Endothelial cell of umbilical vein (primary cell): Measurements from ENCODE around the gene GPRIN1. TPM values are rescaled to one million over a fixed set of nuclear protein-coding genes. Genes with fewer than 3 reads are reported as not detected.

Experiments used
- BruUV-seq: library from RNA; stranded (reverse); fragments of 400-500 nt; replicated peaks from 2 replicates; lab custom pipeline; 2021; lab: Mats Ljungman, UMichigan
- CTCF ChIA-PET: fragments of 300-600, 350-600 bp; sonication (Branson Sonifier 250); formaldehyde crosslinking; loops from one replicate; lab custom pipeline; 2021; ENCODE audit warnings: antibody characterized with exemption, inconsistent platforms; lab: Charles Lee
- POLR2A ChIA-PET: fragments of 300-600, 350-600 bp; sonication (Branson Sonifier 250); formaldehyde crosslinking; loops from one replicate; lab custom pipeline; 2021; ENCODE audit warnings: antibody characterized with exemption, inconsistent platforms; lab: Charles Lee
- DNase-seq: peaks from one replicate; pipeline ENCODE4 v3.0.0-alpha.2; 2011; ENCODE audit warnings: low read depth, low spot score
- FAIRE-seq: peaks from 2 replicates; lab custom pipeline; 2011; peaks lifted over from hg19 to GRCh38; lab: Jason Lieb, UNC
- H2AFZ ChIP-seq: 2 replicates; pipeline ENCODE4 v1.6.0; 2012; ENCODE audit warnings: low read depth, low read length, control low read depth, inconsistent platforms
- H3K27ac ChIP-seq: 2 replicates; pipeline ENCODE4 v1.5.1; 2011; ENCODE audit warnings: low read depth, mild to moderate bottlenecking, control low read depth, low read length, moderate library complexity; ENCODE audit not compliant: insufficient read depth
- H3K27me3 ChIP-seq, 2 experiments: 2 replicates each; pipeline versions ENCODE4 v1.6.0 to v1.6.1; 2011; ENCODE audit warnings: low read length in 2 of 2, mixed read lengths in 1 of 2; ENCODE audit not compliant: control insufficient read depth in 2 of 2, insufficient read depth in 2 of 2
- H3K36me3 ChIP-seq, 2 experiments: 2 replicates in 1 of 2; 3 replicates in 1 of 2; pipeline ENCODE4 v1.5.1; 2011; ENCODE audit warnings: low read length in 2 of 2, mild to moderate bottlenecking in 1 of 2, moderate library complexity in 1 of 2; ENCODE audit not compliant: control insufficient read depth in 2 of 2, insufficient read depth in 2 of 2; ENCODE audit errors: extremely low read depth in 1 of 2
- H3K4me1 ChIP-seq: 3 replicates; pipeline ENCODE4 v1.5.1; 2011; ENCODE audit warnings: mild to moderate bottlenecking, low read length; ENCODE audit not compliant: control insufficient read depth, insufficient read depth; ENCODE audit errors: extremely low read depth
- H3K4me2 ChIP-seq: 2 replicates; pipeline ENCODE4 v1.6.1; 2011; ENCODE audit warnings: low read length, control low read depth, mixed read lengths; ENCODE audit not compliant: insufficient read depth
- H3K4me3 ChIP-seq, 3 experiments: fragments of 200-600 bp in 1 of 3; sonication (generic), shearing (Covaris generic) in 1 of 3; replicated peaks in 1 of 3; 2 replicates each; pipeline ENCODE4 v1.5.1; 2011 to 2016; ENCODE audit warnings: control low read depth in 3 of 3, low read length in 3 of 3, mild to moderate bottlenecking in 2 of 3, inconsistent platforms in 1 of 3, low read depth in 1 of 3, moderate library complexity in 1 of 3; ENCODE audit not compliant: insufficient read depth in 1 of 3
- H3K79me2 ChIP-seq: 2 replicates; pipeline ENCODE4 v1.6.0; 2012; ENCODE audit warnings: low read length, inconsistent platforms; ENCODE audit not compliant: control insufficient read depth, insufficient read depth
- H3K9ac ChIP-seq: replicated peaks from 2 replicates; pipeline ENCODE3; 2011; ENCODE audit warnings: low read length, control low read depth; ENCODE audit not compliant: insufficient read depth; ENCODE audit errors: extremely low read depth
- H3K9me1 ChIP-seq: replicated peaks from 3 replicates; pipeline ENCODE4 v1.6.0; 2011; ENCODE audit warnings: mild to moderate bottlenecking, low read length; ENCODE audit not compliant: control insufficient read depth, insufficient read depth; ENCODE audit errors: extremely low read depth
- H3K9me3 ChIP-seq: replicated peaks from 2 replicates; pipeline ENCODE4 v1.5.1; 2012; ENCODE audit warnings: low read length, inconsistent platforms; ENCODE audit not compliant: control insufficient read depth, insufficient read depth
- H4K20me1 ChIP-seq: replicated peaks from 2 replicates; pipeline ENCODE3; 2011; ENCODE audit warnings: mild to moderate bottlenecking, low read length; ENCODE audit not compliant: control insufficient read depth, insufficient read depth; ENCODE audit errors: extremely low read depth
- CTCF ChIP-seq, 2 donors: IDR thresholded peaks; 1 replicate in 1 of 2; 2 replicates in 1 of 2; pipeline ENCODE4 v1.5.1; 2011; ENCODE audit warnings: low read length in 2 of 2, mild to moderate bottlenecking in 2 of 2, moderate library complexity in 2 of 2, control low read depth in 1 of 2, inconsistent platforms in 1 of 2, low read depth in 1 of 2; ENCODE audit not compliant: insufficient read depth in 1 of 2; ENCODE audit errors: extremely low read depth in 1 of 2
- EZH2 ChIP-seq: IDR thresholded peaks from 2 replicates; pipeline ENCODE4 v1.6.1; 2012; ENCODE audit warnings: borderline replicate concordance, low read depth, mild to moderate bottlenecking, moderate library complexity, low read length, inconsistent platforms; ENCODE audit not compliant: severe bottlenecking
- FOS ChIP-seq: IDR thresholded peaks from 2 replicates; pipeline ENCODE4 v1.6.1; 2011; ENCODE audit warnings: mild to moderate bottlenecking, low read length, moderate library complexity, borderline replicate concordance; ENCODE audit not compliant: insufficient read depth
- GATA2 ChIP-seq: IDR thresholded peaks from 2 replicates; pipeline ENCODE4 v1.7.0; 2011; ENCODE audit warnings: low read depth, mild to moderate bottlenecking, moderate library complexity, mixed read lengths, low read length; ENCODE audit not compliant: insufficient read length, insufficient read depth
- JUN ChIP-seq: IDR thresholded peaks from 2 replicates; pipeline ENCODE4 v1.6.1; 2011; ENCODE audit warnings: borderline replicate concordance, low read depth; ENCODE audit not compliant: insufficient read length, insufficient read depth
- MAX ChIP-seq: IDR thresholded peaks from 2 replicates; pipeline ENCODE4 v1.6.1; 2011; ENCODE audit not compliant: insufficient read depth, insufficient read length
- MYC ChIP-seq: IDR thresholded peaks from one replicate; pipeline ENCODE4 v1.6.1; 2011; ENCODE audit warnings: mild to moderate bottlenecking, low read depth, low read length
- POLR2A ChIP-seq: IDR thresholded peaks from 2 replicates; pipeline ENCODE4 v1.6.1; 2012; ENCODE audit warnings: low read depth, mild to moderate bottlenecking, control low read depth, low read length
- POLR2AphosphoS5 ChIP-seq: IDR thresholded peaks from 2 replicates; pipeline ENCODE4 v1.6.1; 2012; ENCODE audit warnings: low read depth, mild to moderate bottlenecking, control low read depth, low read length, moderate library complexity; ENCODE audit not compliant: insufficient read depth
- dilution Hi-C: fragments of 300-500 bp; cut with MboI; formaldehyde crosslinking; loops from one replicate; pipeline ENCODE4 v1.15.0; 2019; ENCODE audit warnings: low sequenced_read_pairs; ENCODE audit not compliant: extremely low pct_ligation_motif_present
- intact Hi-C: fragments of 100-400 bp; cut with micrococcal nuclease; formaldehyde crosslinking; loops from one replicate; pipeline ENCODE4 v1.10.0; 2022
- polyA plus RNA-seq, 4 experiments: library from polyadenylated mRNA; depleted of rRNA in 3 of 4; stranded (reverse) in 3 of 4; unstranded in 1 of 4; fragments of >200 nt; gene quantifications; 2 replicates each; pipeline versions ENCODE4 v1.2.1 to v1.2.3, GENCODE V29; 2011 to 2012; ENCODE audit warnings: missing spikeins in 1 of 4
- total RNA-seq: library from RNA; stranded (reverse); gene quantifications from 2 replicates; pipeline ENCODE4 v1.2.3, GENCODE V29; 2021

Gene GPRIN1
- total and polyA plus RNA-seq, 2 donors (not counting 3 experiments of a cell fraction or from before 2014, with no cell fraction given): 2.4 to 10.4 TPM

GRCh38 chr5:176631383-176632200 lies 21.6 kb upstream of the GPRIN1 start:
- POLR2A ChIA-PET: no interaction called here
- DNase-seq: no peak
- H3K36me3 ChIP-seq: no peaks in the 10 kb centered on the region
- intact Hi-C loops: no loop called here
- no peak overlapping the region for H2AFZ ChIP-seq
- H3K9me3 ChIP-seq: no peaks in the 10 kb centered on the region
- BruUV-seq: no TSS peak
- H4K20me1 ChIP-seq: no peaks in the 10 kb centered on the region
- no peak for TF ChIP-seq CTCF (IDR thresholded peaks at IDR 0.05; ENCODE audit: extremely low read depth in 1 of 2, insufficient read depth in 1 of 2, low read depth in 1 of 2, low read length in 2 of 2)
- no peak for FAIRE-seq
- H3K27ac ChIP-seq: no peak overlapping the region
- no peak overlapping the region for H3K4me3 ChIP-seq
- no peaks in the 10 kb centered on the region for H3K9me1 ChIP-seq
- no peak overlapping the region for H3K9ac ChIP-seq
- CTCF ChIA-PET: interaction anchor here (1.9 to 2.9 kb wide), 4 partner anchors 10 to 58 kb away, joined by 8 to 14 read pairs (median 10); no protein-coding TSS in a partner anchor
- dilution Hi-C loops: no loop called here
- H3K4me2 ChIP-seq: no peak overlapping the region
- peaks cover 54 to 62% of the 10 kb centered on the region in 2 experiments for H3K27me3 ChIP-seq
- no peaks in the 10 kb centered on the region for H3K79me2 ChIP-seq
- H3K4me1 ChIP-seq: no peaks in the 10 kb centered on the region

- no TSS peak for BruUV-seq
- Histone ChIP-seq H3K9me3 (no peaks in the 10 kb centered on the region), H3K36me3 (no peaks in the 10 kb centered on the region), H3K79me2 (no peaks in the 10 kb centered on the region), H3K27ac (no peak overlapping the region), H3K4me2 (peak overlapping the region; percentile 26), H3K9me1 (no peaks in the 10 kb centered on the region), H3K27me3 (peaks cover 61 to 67% of the 10 kb centered on the region in 2 experiments), H3K4me1 (no peaks in the 10 kb centered on the region), H2AFZ (no peak overlapping the region), H3K9ac (no peak overlapping the region), H3K4me3 (peak overlapping the region in 2 of 3 experiments; percentile 1 to 18), H4K20me1 (no peaks in the 10 kb centered on the region)
- ChIA-PET CTCF (interaction anchor here (1.0 to 2.9 kb wide), 7 partner anchors 9 to 214 kb away, joined by 3 to 14 read pairs (median 9); partner anchors contain the start of gene TSPAN17), POLR2A (no interaction called here)
- DNase-seq (no peak), FAIRE-seq (peak; percentile 37)
- dilution Hi-C loops (no loop called here), intact Hi-C loops (loop anchor here (1.0 kb wide), 2 partner anchors 10 to 16 kb away; no protein-coding TSS in a partner anchor)
- TF ChIP-seq MAX (no peak), FOS (no peak), GATA2 (no peak), POLR2A (no peak), MYC (no peak), EZH2 (no peak), JUN (no peak), CTCF (IDR thresholded peaks at IDR 0.05; ENCODE audit: extremely low read depth in 1 of 2, insufficient read depth in 1 of 2, low read depth in 1 of 2, low read length in 2 of 2) (no peak), POLR2AphosphoS5 (no peak)
Measured at GRCh38 chr5:176630681-176631222, 20.8 kb upstream of the GPRIN1 start.
